ENCODE data around the gene AMHR2.

AMHR2 gene

DNA sequence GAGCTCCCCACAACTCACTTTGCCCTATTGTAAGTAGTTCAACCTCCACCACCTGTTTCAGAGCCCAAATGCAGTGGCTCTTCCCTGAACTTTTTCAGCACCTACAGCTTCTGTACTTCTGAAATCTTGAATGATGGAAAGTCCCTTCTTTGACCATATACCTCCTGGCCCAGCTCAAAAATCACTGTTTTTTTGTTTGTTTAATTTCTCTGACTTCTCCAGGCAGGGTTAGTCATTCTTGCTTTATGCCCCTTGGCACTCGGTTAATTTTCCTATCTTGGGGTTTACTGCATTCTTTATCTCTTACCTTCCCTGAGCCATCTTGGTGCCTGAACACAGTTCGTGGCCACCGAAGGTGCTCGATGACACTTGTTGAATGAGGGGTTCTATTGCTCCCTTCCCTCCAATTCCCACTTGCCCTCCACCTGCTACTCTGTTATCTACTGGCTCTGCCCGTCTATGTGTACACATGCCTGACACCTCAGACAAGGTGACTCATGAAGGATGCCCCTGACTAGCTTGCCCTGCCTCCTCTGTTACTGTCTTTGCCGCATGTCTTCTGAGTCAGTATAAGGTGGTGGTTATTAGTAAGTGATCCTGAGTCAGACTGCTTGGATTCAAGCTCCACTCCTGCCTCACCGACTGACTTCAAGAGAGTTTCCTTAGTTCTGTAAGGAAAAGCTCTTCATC lies 4.4 kb downstream of the AMHR2 start:
- Histone ChIP-seq H3K4me3 (ENCODE audit: low read depth in 1 of 2, low read length in 2 of 2) (no peak overlapping the region), H3K4me1 (ENCODE audit: insufficient read depth, low read length) (no peaks in the 10 kb centered on the region), H2AFZ (ENCODE audit: low read depth, low read length) (no peak overlapping the region), H3K79me2 (ENCODE audit: insufficient read depth, low read length) (no peaks in the 10 kb centered on the region), H3K27me3 (ENCODE audit: insufficient read depth, low read length, poor library complexity) (no peaks in the 10 kb centered on the region), H3K9ac (ENCODE audit: low read depth, low read length) (no peak overlapping the region), H3K9me3 (ENCODE audit: insufficient read depth, low read length, severe bottlenecking) (no peaks in the 10 kb centered on the region), H3K27ac (ENCODE audit: low read length) (no peak overlapping the region), H4K20me1 (ENCODE audit: insufficient read depth, low read length) (no peaks in the 10 kb centered on the region), H3K4me2 (ENCODE audit: insufficient read depth, low read length) (no peak overlapping the region), H3K36me3 (ENCODE audit: insufficient read depth, low read length) (no peaks in the 10 kb centered on the region)
- no peak for DNase-seq
- TF ChIP-seq EZH2 (IDR thresholded peaks at IDR 0.05; ENCODE audit: borderline replicate concordance, low read depth, low read length, severe bottlenecking): no peak
- TF ChIP-seq, protein P1, sequence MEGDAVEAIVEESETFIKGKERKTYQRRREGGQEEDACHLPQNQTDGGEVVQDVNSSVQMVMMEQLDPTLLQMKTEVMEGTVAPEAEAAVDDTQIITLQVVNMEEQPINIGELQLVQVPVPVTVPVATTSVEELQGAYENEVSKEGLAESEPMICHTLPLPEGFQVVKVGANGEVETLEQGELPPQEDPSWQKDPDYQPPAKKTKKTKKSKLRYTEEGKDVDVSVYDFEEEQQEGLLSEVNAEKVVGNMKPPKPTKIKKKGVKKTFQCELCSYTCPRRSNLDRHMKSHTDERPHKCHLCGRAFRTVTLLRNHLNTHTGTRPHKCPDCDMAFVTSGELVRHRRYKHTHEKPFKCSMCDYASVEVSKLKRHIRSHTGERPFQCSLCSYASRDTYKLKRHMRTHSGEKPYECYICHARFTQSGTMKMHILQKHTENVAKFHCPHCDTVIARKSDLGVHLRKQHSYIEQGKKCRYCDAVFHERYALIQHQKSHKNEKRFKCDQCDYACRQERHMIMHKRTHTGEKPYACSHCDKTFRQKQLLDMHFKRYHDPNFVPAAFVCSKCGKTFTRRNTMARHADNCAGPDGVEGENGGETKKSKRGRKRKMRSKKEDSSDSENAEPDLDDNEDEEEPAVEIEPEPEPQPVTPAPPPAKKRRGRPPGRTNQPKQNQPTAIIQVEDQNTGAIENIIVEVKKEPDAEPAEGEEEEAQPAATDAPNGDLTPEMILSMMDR (IDR thresholded peaks at IDR 0.05; ENCODE audit: borderline replicate concordance, extremely low read depth, low read length, poor library complexity, severe bottlenecking): no peak
- no peak for ATAC-seq (ENCODE audit: insufficient read depth, low read depth)

GRCh38 chr12:53428741-53429140 lies 5.1 kb downstream of the AMHR2 start:
- H4K20me1 ChIP-seq (ENCODE audit: insufficient read depth, low read length): no peaks in the 10 kb centered on the region
- no peak overlapping the region for H2AFZ ChIP-seq (ENCODE audit: low read depth, low read length)
- ATAC-seq (ENCODE audit: insufficient read depth, low read depth): no peak
- TF ChIP-seq, protein P1 (IDR thresholded peaks at IDR 0.05; ENCODE audit: borderline replicate concordance, extremely low read depth, low read length, poor library complexity, severe bottlenecking): no peak
- TF ChIP-seq EZH2 (IDR thresholded peaks at IDR 0.05; ENCODE audit: borderline replicate concordance, low read depth, low read length, severe bottlenecking): no peak
- no peak overlapping the region for H3K27ac ChIP-seq (ENCODE audit: low read length)
- no peaks in the 10 kb centered on the region for H3K36me3 ChIP-seq (ENCODE audit: insufficient read depth, low read length)
- no peak overlapping the region for H3K4me2 ChIP-seq (ENCODE audit: insufficient read depth, low read length)
- H3K79me2 ChIP-seq (ENCODE audit: insufficient read depth, low read length): no peaks in the 10 kb centered on the region
- H3K9ac ChIP-seq (ENCODE audit: low read depth, low read length): no peak overlapping the region
- no peaks in the 10 kb centered on the region for H3K27me3 ChIP-seq (ENCODE audit: insufficient read depth, low read length, poor library complexity)
- DNase-seq: no peak
- H3K4me1 ChIP-seq (ENCODE audit: insufficient read depth, low read length): no peaks in the 10 kb centered on the region
- H3K9me3 ChIP-seq (ENCODE audit: insufficient read depth, low read length, severe bottlenecking): no peaks in the 10 kb centered on the region
- no peak overlapping the region for H3K4me3 ChIP-seq (ENCODE audit: low read depth in 1 of 2, low read length in 2 of 2)

- ATAC-seq (ENCODE audit: insufficient read depth, low read depth) (no peak), DNase-seq (no peak)
- Histone ChIP-seq H2AFZ (ENCODE audit: low read depth, low read length) (no peak overlapping the region), H3K36me3 (ENCODE audit: insufficient read depth, low read length) (no peaks in the 10 kb centered on the region), H3K79me2 (ENCODE audit: insufficient read depth, low read length) (no peaks in the 10 kb centered on the region), H3K27ac (ENCODE audit: low read length) (no peak overlapping the region), H3K27me3 (ENCODE audit: insufficient read depth, low read length, poor library complexity) (no peaks in the 10 kb centered on the region), H3K4me1 (ENCODE audit: insufficient read depth, low read length) (no peaks in the 10 kb centered on the region), H3K4me3 (ENCODE audit: low read depth in 1 of 2, low read length in 2 of 2) (no peak overlapping the region), H4K20me1 (ENCODE audit: insufficient read depth, low read length) (no peaks in the 10 kb centered on the region), H3K9ac (ENCODE audit: low read depth, low read length) (no peak overlapping the region), H3K9me3 (ENCODE audit: insufficient read depth, low read length, severe bottlenecking) (no peaks in the 10 kb centered on the region), H3K4me2 (ENCODE audit: insufficient read depth, low read length) (no peak overlapping the region)
- TF ChIP-seq, protein P1 (IDR thresholded peaks at IDR 0.05; ENCODE audit: borderline replicate concordance, extremely low read depth, low read length, poor library complexity, severe bottlenecking): no peak
- TF ChIP-seq EZH2 (IDR thresholded peaks at IDR 0.05; ENCODE audit: borderline replicate concordance, low read depth, low read length, severe bottlenecking): no peak
Observed at GRCh38 chr12:53430116-53430515, 6.5 kb downstream of the AMHR2 start.
